Activated CD4-positive, alpha-beta T cell treated with anti-CD3 and anti-CD28 coated beads, Interleukin-2, amount 50 U/mL, for 1 hour (primary cell): Measurements from ENCODE around the gene PEPD.

ENCODE experiments used
- DNase-seq: peaks from one replicate; pipeline ENCODE4 v3.0.0-alpha.2; 2020

The PEPD gene

DNA sequence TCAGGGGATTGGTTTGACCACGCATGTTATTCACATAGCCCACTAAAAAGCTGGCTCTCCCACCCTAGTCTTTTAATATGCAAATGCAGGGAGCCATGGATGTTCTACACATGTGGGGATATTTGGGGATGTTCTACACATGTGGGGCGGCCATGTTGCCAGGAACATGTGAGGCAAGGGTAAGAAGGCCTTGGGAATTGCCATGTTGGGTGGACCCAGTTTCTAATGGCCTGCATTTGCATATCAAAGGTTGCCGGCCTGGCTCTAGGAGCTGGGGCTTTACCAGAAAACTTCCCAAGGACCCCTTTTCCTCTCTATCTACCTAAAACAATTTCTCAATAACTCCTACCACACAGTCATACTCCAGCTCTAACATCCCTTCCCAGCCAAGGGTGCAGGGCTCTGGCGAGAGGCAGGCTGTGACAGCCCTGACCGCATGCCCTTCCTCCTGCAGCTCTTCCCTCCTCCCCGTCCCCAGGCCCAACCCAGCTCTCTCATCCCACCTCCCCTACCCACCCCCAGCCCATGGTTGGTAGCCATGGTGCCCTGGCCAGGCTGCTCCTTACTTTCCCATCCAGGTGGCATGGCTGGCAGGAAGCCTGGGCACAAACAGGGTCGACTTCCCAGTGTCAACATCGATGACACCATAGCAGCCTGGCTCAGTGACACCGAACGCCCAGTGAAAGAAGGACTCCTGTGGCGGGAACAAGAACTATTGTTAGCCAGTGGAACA lies 11.0 kb downstream of the PEPD start:
- DNase-seq = no peak

DNA sequence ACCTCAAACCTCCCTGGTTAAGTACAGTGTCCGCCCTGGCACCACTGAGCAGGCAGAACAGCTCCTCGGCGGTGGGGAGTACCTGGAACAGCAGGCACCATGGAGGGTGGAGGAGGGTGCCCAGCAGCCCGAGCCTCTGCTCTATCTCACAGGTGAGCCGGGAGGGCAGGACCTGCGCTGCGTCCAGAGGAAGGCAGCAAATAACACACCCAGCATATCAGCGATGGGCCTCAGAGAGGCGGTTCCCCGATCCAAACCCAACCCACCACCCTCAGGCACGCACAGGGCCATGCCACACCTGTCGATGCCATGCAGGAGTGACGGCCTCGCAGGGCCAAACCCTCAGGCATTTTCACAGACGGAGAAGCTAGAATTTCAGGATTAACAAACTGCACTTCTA lies 11.8 kb downstream of the PEPD start:
- DNase-seq = no peak

DNA sequence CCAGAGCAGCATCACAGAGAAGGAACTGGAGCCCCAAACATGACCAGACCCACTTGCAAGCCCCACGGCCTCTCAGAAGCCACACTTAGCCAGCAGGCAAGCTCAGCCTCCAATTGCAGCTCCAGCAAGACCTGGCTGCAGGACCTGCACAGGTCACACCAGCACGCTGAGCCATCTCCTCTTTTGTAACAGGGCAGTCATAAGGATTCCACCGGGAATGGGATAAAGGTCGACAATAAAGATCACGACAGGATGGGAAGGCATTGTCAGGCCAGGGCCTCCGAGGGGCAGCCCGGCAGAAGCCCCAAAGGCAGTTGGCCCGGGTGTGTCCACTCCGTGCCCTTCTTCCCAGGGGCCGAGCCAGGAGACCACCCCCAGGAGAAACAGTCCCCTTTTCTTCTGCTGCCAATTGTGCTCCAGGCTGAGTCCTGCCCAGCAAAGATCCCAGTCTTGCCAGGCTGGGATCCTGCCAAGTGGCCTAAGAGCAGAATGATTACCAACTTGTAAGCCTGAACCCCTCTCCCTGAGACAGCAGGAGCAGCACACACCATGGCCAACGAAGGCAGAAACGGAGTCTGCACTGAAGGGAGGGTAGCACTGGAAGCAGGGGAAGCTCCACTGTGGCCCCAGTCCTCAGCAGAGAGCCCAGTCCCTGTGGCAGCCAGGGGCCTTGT lies 12.5 kb downstream of the PEPD start:
- no peak for DNase-seq

DNA sequence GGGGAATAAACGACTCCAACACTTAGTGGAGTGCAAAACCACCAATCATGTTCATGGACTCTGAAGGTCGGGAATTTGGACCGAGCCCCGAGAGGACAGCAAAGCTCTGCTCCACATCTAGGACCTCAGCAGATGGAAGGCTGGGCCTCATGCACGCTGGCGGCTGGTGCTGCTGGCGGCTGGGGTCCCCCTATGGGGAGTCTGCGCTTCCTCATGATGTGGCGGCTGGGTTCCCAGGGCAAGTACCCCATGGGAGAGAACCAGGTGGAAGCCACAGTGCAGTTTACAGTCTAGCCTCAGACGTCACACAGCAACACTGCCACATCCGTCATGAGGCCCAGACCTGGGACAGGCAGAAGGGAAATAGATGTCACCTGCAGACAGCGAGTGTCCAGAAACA lies 13.2 kb downstream of the PEPD start:
- no peak for DNase-seq

DNA sequence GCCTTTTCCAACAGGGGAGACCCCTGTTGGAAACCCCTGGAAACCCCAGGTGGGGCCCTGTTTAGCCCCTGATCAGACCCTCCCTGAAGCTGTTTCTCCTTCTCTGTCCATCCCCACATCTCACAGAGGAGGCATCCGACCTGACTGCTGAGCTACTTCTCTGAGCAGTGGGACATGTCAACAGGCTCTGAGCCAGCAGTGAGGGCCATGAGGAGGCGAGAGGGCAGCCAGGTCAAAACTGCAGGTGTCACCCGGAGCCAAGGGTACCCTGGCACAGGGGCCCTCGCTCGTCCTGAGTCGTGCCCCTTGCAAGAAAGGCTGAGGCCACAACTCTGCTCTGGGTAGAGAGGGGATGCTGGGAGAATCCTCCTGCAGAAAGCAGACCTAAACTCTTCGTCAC lies 13.6 kb downstream of the PEPD start:
- DNase-seq = no peak

DNA sequence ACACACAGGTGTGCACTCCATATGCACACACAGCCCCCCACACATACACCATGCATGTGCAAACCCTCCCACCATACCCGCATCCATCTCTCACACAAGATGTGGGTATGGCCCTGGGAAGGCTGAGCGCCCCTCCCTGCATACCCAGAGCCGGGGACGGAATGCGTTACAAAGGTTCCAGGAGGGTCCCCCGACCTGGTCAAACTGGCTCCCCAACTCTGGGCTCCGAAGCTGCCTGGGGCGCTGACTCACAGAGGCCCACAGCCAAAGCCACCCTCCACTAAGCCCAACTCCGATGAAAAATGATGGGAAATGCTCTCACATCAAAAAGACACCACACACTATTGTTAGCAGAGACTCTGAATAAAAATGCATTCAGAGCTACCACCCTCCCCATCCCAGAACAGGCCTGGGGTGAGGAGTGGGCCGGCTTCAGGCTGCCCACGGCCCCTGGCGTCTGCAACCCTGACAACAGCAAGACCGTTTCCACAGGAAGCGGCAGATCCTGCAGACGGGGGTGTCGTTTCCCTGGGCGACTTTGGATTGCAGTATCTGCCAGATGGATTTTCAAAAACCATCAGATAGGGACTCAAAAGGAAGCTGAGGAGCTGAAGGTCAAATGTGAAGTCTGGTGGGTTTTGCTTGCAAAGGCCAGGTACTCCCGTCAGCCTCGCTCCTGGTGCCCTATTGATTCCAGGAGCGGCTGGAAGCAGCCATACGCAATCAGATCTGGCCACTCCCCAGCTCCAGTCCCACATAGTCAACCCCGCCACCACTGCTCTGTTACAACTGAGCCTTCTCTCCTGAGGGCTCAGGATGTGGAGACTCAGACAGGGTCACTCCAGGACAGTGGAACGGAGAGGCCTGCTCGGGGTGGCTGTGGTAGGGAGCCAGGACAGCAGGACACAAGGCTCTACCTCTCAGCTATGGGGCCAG lies 14.3 kb downstream of the PEPD start:
- no peak for DNase-seq

DNA sequence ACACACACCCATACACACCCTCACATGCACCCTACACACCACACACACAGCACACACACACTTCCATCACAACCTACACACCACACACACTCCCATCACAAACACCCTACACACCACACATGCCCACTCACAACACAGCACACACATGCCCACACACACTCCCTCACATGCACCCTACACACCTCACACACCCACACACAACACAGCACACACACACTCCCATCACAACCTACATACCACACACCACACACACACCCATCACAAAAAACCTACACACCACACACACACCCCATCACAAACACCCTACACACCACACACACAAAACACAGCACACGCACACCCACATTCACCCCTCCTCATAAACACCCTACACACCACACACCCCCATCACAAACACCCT lies 15.1 kb downstream of the PEPD start:
- no peak for DNase-seq

DNA sequence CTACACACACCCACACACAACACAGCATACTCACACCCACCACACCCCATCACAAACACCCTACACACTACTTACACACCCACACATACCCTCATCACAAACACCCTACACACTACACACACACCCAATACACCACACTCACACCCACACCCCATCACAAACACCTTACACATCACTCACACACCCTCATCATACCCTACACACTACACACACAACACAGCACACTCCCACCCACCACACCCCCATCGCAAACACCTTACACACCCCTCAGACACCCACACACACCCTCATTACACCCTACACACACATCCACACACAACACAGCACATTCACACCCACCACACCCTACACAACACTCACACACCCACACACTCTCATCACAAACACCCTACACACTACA lies 15.8 kb downstream of the PEPD start:
- DNase-seq = no peak

DNA sequence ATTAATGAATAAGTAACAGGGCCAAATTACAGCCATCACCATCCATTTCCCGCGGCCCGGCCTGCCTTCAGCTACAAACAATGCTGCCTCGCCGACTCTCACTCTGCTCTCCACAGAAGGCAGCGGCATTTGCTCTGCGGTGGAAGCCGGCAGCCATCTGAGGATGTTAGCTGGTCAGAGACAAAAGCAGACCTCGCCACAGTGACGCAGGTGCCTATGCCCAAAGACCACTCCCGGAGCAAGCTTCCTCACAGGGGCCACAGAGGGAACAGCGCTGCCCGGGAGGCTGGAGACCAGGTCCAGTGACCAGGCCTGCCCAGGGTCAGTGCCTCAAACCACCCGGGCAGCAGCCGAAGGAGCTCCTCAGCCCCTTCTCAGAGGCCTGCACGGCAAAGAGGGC lies 16.4 kb downstream of the PEPD start:
- no peak for DNase-seq

DNA sequence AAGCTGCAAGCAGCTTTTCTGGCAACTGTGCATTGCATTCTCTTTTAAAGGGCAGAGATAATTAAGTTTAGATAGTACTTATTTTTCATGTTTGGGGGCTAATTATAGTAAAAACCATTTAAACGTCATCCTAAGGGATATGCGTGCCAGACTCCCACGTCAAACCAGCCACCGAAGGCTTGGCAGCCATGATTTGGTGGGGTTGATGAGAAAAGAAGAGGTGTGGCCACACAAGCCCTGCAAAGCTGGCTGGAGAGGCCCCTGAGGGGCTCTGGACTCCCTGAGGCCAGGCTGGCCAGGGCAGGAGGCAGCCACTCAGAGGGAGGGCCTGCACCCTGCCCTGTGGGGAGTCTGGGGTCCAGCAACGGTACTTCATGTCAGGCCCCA lies 17.5 kb downstream of the PEPD start:
- no peak for DNase-seq

DNA sequence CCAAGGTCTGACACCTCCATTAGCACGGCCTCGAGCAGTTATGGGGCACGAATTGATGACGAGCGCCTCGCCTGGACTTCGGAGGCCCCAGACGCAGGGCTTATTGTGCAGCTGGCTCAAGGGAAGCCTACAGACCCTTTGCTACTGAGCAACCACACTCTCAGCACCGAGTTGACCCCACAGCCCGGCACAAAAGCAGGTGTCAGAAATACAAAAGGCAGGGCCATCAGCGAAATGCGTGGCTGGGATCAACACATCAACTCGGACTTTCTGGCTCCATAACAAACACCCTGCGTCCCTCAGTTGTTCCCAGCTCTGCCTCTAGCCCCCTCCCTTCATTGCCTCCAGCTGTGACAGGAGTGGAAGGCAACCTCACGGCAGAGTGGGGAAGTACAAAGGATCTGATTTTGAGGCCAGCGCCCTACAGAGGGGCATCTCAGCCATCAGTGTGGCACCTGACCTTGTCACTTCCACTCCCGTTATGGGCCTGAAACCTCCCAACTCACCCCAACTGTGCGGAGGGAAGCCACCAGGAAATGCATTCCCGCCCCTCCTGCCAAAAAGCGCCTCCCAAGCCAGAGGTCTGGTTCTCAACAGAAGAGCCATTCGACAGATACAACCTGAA lies 18.0 kb downstream of the PEPD start:
- no peak for DNase-seq

DNA sequence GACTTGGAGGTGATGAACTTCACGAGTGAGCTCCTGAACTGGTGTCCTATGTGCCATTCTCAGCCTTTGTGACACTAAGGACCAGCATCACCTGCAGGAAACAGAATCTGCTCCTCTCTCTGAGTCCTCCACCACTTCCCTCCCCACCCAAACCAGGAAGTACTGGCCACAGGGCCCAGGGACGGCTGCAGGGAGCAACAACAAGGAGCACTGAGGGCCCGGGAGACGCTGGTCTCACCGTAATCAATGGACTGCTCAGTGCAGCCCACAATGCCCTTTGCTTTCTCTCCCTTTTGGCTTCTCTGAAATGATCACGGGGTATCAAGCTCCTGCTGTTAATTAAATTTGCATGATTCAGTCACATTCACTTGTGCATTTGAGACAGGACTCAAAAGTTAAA lies 18.6 kb downstream of the PEPD start:
- no peak for DNase-seq

DNA sequence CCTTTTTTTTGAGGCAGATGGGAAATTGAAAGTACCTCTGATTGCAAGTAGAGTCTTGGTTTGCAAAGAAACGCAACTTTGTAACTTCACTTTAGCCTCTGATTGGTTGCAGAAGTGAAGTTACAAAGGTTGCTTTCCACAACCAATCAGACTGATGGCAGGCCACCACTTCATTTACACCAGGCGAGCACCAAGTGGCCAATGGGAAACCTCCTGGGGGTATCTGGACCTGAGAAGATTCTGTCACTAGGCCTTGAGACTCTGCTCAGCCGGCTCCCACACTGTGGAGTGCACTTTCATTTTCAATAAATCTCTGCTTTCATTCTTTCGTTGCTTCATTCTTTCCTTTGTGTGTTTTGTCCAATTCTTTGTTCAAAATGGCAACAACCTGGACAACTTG lies 19.1 kb downstream of the PEPD start:
- DNase-seq = no peak

DNA sequence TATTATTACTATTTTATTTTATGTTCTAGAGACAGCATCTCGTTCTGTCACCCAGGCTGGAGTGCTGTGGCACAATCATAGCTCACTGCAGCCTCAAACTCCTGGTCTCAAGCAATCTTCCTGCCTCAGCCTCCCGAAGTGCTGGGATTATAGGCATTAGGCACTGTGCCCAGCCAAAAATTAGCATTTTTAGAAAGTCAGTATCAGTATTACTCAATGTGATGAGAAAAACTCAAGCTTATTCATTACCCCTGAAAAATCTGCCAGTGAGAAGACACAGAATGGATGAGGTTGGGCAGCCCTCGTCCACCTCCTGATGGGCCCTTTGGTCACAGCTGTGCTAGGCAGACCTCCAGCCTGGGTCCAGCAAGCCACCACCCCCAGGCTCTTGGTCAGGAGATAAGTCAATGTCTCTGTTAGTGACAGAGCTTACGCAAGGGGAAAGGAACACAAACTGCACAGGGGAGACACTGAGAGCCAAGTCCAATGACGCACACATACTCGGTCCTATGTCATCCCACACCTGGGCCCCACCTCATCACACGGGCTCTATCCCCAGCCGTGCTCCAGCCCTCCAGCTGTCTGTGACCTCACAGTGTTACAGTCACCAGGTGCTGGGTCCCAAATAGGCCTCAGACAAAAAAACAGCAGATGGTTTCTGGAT lies 19.8 kb downstream of the PEPD start:
- no peak for DNase-seq

DNA sequence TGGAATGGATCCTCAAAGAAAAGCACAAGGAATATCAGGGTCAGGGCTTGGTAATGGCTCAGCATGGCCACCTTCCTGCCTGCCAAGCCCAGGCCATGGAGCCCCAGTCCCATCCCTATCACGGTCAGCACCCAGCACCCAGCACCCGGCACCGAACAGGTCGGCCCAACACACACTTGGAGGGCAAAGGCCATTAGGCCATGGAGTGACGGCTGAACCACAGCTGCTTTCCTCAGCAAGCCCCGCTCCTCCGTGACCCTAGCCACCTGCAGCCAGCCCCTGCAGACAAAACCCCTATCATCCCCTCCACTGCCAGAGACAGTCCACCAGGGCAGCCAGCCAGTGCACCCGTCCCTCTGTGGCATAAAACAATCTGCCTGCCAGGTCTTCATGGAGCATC lies 20.6 kb downstream of the PEPD start:
- no peak for DNase-seq

DNA sequence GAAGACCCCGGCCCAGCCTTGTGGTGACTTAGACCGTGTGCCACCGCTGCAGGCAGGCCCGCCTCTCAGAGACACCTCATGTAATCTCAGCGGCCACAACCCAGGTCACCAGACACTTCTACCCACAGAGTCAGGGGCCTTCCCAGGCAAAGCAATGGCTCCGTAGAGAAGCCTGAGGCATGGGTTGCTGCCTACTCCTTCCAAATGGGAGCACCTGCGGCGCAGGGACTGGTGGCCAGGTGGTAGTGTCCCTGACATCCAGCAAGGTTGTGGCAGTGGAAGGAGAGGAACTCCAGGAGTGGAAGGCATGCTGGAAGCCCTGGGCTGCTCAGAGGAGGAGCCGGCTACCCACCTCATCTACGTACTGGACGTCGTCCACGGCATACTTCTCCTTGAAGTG lies 21.0 kb downstream of the PEPD start:
- no peak for DNase-seq

DNA sequence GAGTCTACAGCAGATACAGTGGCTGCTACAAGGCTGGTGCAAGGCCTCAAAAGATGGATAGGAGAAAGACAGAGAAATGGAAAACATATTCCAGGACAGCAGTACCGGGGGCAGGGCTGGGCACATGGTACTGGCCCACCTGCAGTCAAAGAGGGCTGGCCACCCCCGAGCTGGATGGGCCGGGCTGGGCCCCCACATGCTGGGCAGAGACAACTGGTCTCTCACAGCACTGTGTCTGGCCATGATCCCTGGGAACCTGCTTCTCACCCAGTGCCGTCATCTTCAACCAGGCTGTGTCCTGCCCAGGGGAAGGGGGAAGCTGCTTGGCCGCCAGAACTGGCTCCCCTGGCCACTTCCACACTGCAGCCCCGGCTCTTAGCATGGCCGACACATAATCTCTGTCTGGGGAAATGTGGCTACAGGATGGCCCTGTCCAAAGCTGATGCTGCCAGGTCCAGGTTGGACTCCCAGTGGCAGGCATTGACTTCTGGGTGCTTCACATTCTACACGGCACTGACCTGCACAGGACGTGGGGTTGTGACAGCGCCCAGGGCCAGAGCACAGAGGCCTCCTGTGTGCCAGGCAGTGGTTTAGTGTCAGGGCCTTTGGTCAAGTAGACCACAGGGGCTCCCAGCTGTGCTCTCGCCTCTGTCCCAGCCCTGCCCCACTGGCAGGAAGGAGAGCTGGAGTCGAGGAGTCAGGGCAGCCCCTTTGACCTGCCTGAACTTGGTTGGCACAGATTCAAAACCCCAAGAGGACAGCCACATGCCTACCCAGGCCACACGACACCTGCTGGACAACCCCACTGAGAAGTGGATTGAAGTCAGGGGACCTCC lies 21.7 kb downstream of the PEPD start:
- no peak for DNase-seq

DNA sequence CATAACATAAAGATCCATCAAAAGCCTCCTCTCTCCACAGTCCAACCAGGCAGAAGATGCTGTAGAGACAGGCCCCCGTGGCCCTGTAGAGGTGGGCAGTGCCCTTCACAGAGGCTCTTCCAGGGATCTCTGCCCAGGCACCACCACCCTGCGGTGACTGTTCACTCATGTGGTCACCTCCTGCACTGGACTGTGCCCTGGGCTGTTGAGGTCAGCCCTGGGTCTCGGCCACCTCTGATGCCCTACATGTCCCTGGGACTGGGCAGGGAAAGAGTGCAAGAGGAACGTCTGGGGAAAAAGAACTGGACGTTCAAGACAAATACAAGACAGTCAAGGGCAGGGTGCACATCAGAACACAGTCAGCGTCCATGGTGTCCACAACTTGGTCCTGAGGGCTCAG lies 22.3 kb downstream of the PEPD start:
- DNase-seq = no peak

DNA sequence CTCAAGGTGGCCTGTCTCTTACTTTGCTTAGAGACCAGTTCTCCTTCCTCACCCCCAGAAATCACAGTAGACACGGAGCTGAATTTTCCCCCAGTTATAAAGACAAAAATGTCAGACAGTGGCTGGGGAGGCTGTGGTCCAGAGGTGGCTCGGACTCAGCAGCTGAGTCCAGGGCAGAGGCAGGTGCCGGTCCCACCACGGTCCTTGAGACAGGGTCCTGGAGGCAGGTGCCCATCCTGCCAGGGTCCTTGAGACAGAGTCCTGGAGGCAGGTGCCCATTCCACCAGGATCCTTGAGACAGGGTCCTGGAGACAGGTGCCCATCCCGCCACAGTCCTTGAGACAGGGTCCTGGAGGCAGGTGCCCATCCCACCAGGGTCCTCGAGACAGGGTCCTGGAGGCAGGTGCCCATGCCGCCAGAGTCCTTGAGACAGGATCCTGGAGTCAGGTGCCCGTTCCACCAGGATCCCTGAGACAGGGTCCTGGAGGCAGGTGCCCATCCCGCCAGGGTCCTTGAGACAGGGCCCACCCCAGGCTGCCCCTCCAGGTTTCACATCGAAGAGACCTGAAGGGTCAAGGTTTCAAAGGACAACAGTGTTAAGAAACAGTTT lies 23.1 kb downstream of the PEPD start:
- DNase-seq = no peak

DNA sequence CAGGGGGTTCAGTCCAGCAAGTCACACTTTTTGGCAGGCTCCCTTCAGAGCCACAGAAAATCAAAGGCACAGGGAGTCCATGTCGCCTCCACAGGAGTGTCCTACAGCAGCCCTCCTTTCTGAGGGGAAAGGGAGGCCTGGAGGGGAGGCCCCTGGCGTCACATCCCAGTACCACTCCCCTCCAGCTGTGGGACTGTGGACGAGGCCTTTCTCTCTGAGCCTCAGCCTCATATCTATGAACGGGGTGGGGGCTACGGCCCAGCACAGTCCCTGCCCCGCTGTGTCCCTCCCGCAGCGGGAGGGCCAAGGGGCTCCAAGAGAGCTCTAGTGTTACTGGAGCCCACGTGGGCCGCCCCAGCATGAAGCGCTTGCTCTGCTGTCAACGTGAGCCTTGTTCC lies 23.8 kb downstream of the PEPD start:
- DNase-seq = no peak

DNA sequence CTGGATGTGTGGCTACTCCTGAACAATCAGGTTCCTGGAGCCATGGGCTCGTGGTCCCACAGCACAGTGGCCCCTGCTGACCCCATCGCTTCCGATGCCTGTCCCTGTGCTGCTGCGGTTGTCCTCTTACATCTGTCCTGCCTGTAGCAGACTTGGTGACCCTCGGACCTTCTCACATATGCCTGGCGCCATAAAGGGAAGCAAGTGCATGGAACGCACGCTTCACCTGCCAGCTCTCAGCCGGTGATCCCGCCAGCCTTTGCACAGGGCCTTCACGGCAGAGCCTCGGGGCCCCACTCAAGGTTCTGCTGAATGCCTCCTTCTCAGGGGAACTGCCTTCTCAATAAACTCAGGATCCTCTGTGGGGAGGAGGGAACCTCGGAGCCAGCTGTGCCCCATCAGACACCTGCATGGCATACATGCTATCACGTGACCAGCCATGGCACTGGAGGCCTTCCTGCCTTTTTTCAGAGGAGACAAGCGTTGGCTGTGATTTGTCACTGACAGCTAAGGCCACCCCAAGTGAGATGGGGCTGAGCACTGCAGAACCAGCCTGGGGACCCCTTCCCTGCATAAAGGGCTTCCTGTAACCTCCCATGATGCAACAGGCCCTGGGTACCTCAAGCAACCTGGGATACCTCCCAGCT lies 24.3 kb downstream of the PEPD start:
- no peak for DNase-seq
